GM19043 (cell line): ENCODE measurements around the gene SIRPB1.
"Not testable (repeated sequence)": the region's sequence is repeated elsewhere in the genome, so short reads cannot be mapped to it uniquely, and the experiment has no call there.

Experiments
- ATAC-seq: cut with Tn5 transposase; IDR thresholded peaks from one replicate; pipeline ENCODE4 v1.9.1; 2021; ENCODE audit warnings: low read depth; ENCODE audit not compliant: unreplicated experiment

The SIRPB1 gene

DNA sequence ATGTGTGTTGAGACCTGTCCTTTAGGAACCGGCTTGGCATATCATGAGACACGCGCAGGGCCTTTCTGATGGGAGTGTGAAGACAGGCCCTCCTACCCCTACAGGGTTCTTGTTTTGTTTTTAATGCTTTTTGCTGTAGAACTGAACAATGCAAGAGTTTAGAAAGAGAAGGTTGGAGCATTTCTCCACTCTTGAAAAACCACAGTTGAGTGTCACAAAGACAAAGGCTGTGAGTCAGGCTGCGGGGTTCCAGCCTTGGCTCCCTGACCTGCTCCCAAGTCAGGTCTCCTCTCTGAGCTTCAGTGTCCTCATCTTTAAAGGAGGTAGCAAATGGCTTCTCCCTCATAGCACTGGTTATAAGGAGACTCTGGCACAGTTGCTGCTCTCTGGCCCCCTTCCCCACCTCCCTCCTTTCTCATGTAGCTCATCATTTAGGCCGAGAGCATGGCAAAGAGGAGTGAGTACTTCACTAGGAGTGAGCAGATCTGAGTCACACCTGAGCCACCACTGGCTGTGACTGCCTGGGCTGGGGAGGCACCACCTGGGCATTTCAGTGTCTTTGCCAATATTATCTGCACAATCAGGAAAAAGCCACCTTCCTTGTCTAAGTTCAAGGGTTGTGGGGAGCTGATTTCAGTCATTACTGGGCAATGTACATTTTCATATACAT, 11.0 kb downstream of the SIRPB1 start:
- ATAC-seq, result not testable (repeated sequence)

DNA sequence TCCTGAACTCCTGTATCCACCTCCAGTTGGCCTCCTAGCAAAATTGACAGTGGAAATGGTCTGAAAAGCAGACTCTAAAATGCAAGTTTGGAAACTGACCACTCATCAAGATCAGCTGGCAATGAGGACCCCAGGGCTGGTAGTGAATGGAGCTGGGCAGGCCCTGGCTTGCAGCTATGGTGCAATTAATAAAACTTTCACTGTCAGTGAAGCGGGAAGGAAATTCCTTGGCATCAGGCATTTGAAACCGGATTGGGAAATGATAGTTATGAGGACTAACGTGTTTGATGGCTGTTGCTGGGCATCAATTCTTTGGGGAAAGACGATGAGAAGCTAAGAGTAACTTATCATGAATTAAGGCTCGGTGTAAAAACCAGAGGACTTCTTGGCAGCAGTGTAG, 19.1 kb downstream of the SIRPB1 start:
- no peak for ATAC-seq

DNA sequence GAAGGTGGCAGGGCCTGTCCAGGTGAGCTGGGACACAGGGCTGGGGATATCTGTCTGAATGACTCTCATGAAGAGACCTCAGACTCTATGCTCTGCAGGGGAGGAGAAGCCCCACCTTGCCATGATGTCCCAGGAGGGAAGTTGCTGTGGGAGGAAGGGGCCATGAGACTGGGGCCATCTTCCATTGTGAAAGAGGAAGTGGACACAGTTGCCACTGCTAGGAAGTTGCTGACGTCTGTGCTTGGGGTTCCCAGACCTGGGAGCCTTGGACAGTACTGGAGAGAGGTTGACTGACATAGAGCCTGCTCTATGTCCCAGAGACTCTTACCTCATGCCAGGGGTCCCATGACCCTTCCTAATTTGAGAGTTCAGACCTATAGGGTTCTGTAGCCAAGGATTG, 24.5 kb downstream of the SIRPB1 start:
- ATAC-seq, result no peak

DNA sequence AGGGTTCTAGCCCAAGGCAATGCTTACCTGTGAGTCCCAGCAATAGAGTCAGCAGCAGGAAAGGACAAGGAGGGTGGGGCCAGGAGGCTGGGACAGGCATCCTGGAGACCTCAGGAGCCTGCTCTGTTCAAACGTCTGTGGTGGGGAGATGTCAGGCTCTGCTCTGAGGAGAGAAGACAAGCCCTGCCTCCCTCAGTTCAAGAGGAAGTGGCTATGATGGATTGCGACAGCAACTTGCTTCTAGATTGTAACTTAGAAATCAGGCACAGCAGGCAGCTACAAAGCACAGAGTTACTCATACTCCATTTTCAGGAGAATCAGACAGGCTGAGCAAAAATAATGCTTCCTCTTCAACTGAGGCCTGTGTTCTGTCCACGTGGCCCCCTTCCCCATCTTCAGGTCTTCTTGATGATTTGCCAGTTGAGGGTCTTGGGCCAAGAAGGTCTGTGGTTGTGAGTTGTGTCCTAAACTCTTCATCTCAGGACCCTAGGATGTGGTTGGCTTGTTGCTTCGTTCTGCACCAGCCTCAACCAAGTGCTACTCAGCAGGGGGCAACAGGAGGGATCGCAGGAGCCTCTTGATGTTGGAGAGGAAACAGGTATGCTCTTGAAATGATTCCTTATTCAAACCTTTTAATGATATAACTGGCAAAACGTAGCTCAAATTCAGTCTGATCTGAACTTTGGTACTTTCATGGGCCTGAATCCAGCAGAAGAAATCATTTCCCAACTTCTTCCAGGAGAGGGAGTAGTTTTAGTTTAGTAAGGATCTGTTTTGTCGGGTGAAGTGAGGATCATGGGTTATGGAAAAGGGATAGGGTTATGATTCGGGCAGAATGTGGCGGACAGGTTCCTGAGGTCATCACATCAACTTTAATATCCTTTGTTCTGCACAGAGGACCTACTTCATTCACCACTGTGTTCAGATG, 31.0 kb downstream of the SIRPB1 start:
- ATAC-seq, result no peak

DNA sequence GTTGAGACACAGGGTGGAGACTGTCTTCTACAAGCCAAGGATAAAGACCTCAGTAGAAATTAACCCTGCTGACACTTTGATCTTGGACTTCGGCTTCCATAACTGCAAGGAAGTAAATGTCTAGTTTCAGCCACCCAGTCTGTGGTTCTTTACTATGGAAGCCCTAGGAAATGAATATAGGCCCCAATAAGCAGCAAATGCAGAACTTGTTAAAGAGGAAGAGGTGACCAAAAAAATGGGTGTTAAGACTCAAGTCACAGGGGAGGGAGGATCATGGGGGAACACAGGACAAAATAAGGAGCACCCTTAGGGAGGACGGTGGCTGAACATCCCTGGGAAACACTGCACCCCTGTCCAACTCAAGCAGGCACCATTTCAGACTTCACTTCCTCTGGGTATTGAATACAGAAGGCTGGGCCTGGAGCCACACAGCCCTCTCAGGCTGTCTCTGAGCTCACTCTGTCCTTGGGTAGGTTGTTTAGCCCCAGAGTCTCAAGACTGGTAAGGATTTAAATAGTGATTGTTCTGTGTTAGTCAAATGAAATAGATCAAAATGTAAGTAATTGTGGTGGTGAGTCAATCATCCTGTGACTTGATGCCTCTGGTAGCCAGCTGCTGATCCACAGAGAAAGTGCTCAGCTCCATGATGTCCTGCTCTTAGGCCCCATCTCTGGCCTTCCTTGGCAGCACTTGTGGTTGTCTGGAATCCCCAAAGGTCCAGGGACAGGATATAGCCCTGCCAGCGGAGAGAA, 31.9 kb downstream of the SIRPB1 start:
- ATAC-seq, result no peak

DNA sequence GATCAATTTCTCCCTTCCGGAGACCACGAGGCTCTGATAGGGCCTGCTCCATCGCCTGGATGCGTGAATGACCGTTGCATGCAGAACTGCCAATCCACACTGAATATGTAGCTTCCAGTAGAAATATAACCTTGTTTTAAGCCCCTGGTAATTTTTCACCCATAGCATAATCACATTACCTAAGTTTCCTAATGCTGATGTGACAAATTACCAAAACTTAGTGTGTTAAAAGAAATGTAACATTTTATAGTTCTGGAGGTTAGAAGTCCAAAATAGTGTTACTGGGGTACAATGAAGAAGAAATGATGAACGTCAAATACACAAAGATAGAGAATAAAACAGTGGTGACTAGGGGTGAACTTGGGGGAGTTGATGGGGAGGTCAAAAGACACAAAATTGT, 40.3 kb downstream of the SIRPB1 start:
- no peak for ATAC-seq

DNA sequence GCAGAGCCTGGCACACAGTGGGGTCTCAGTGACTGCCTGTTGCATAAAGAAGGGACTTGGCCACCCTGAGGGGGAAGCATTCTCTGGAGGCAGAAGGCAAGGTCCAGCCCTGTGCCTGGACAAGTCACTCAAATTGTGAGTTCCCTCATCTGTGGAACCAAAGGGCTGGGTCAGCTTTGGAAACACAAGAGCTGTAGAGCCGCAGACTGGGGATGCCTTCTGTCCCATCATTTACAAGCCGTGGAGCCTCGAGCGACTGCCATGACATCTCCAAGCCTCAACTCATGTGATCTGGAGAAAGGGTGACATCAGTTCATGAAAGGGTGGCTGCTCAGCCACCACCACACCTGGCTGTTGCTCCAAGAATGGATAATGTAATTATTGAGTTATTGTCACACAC, 41.9 kb downstream of the SIRPB1 start:
- ATAC-seq, result no peak

DNA sequence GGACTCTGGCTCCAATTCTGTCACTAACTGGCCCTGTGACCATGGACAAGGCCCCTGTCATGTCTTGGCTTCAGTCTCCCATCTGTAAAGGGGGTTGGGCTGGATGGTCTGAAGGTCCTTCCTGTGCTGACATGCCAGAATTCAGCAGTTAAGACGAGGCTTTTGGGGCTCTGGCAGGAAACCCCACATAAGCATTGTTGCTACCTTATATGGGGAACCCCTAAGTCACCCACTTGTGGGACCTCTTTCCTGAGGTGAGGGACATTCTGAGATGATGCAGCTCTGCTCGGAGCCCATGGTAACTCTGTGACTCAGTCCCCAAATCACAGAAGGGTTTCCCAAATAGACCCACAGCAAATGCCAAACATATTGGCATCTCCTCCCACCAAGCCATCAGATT, 42.5 kb downstream of the SIRPB1 start:
- ATAC-seq, result not testable (repeated sequence)

DNA sequence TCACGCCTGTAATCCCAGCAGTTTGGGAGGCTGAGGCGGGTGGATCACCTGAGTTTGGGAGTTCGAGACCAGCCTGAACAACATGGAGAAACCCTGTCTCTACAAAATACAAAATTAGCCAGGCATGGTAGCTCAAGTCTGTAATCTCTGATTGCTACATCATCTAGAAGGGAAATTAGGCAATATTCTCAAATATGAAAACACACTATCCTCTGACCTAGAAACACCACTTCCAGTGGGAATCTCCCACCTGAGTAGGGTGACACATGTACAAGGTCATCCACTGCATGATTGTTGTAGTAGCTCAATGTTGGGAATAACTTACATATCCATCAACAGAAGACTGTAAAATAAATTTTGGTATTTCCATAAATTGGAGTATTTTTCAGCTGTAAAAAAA, 43.2 kb downstream of the SIRPB1 start:
- no peak for ATAC-seq

DNA sequence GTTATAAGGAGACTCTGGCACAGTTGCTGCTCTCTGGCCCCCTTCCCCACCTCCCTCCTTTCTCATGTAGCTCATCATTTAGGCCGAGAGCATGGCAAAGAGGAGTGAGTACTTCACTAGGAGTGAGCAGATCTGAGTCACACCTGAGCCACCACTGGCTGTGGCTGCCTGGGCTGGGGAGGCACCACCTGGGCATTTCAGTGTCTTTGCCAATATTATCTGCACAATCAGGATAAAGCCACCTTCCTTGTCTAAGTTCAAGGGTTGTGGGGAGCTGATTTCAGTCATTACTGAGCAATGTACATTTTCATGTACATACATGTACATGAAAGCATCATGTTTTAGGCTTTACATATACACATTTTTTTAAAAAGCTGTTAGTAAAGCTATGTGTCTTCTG, 43.8 kb downstream of the SIRPB1 start:
- not testable (repeated sequence) for ATAC-seq

DNA sequence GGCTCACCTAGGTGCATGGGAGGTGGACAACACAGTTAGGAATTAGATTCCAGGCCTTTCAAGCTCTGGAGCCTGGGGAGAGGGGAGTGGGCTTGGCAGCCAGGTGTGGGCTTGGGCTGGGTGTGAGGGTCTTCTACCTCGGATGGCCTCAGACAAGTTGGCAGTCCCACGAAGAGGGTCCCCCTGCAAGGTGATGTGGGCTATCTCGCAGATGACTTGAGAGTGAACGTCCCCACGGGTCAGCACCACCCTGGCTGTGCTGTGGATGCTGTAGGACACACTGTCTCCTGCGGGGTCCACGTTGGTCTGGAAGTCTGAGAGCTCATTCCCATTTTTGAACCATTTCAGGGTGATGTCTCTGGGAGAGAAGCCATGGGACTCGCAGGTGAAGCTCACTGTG, 48.2 kb downstream of the SIRPB1 start:
- ATAC-seq, result not testable (repeated sequence)
